ENCODE measurements around the gene ZNF683.
A peak's percentile ranks its signal among the peaks of the same experiment; 100 is the strongest.
"Not testable (repeated sequence)": the region's sequence is repeated elsewhere in the genome, so short reads cannot be mapped to it uniquely, and the experiment has no call there.

ZNF683 gene

GRCh38 chr1:26335774-26336476, 36.6 kb downstream of the ZNF683 start:
- DNase-seq = peak; percentile 55

- DNase-seq = not testable (repeated sequence)
Measured at GRCh38 chr1:26333312-26333711, 39.2 kb downstream of the ZNF683 start.

- no peak for DNase-seq
Measured at GRCh38 chr1:26330276-26330675, 42.3 kb downstream of the ZNF683 start.

- not testable (repeated sequence) for DNase-seq
Measured at GRCh38 chr1:26329380-26329779, 43.2 kb downstream of the ZNF683 start.

GRCh38 chr1:26328597-26328996, 44.0 kb downstream of the ZNF683 start:
- no peak for DNase-seq

GRCh38 chr1:26327956-26328362, 44.6 kb downstream of the ZNF683 start:
- DNase-seq = no peak

GRCh38 chr1:26324550-26324949, 48.0 kb downstream of the ZNF683 start:
- DNase-seq = no peak

- no peak for DNase-seq
Measured at GRCh38 chr1:26323382-26323781, 49.2 kb downstream of the ZNF683 start.

GRCh38 chr1:26322042-26322331, 50.6 kb downstream of the ZNF683 start:
- DNase-seq = no peak

- peak; percentile 94 for DNase-seq
Measured at GRCh38 chr1:26321315-26322041, 51.1 kb downstream of the ZNF683 start.

- no peak for DNase-seq
Measured at GRCh38 chr1:26320896-26321295, 51.7 kb downstream of the ZNF683 start.

GRCh38 chr1:26318338-26319064, 54.0 kb downstream of the ZNF683 start:
- no peak for DNase-seq

- no peak for DNase-seq
Measured at GRCh38 chr1:26317612-26318337, 54.8 kb downstream of the ZNF683 start, which contains the start of gene CD52. TSS of gene CD52 (plus strand) at chr1:26317958. CDS start at chr1:26318018, 60 bp downstream.

GRCh38 chr1:26317146-26317545, 55.4 kb downstream of the ZNF683 start:
- no peak for DNase-seq

- DNase-seq = no peak
Measured at GRCh38 chr1:26315874-26316850, 56.4 kb downstream of the ZNF683 start.

- no peak for DNase-seq
Measured at GRCh38 chr1:26314501-26314900, 58.0 kb downstream of the ZNF683 start.
